IMR-90 (cell line): ENCODE data around the gene GTF2F1. TPM values are rescaled to one million over a fixed set of nuclear protein-coding genes. Genes with fewer than 3 reads are reported as not detected.

Experiments used
- ATAC-seq: fragments of 200-7000 bp; cut with Tn5 transposase; 2 replicates; pipeline ENCODE4 v1.9.1; 2020; ENCODE audit warnings: low read depth, mild to moderate bottlenecking, moderate library complexity
- BruUV-seq: library from RNA; stranded (reverse); fragments of 400-500 nt; replicated peaks from 2 replicates; lab custom pipeline; 2021; lab: Mats Ljungman, UMichigan
- CTCF ChIA-PET: fragments of 300-600 bp; formaldehyde crosslinking; extraction: SDS; loops from one replicate; lab custom pipeline; 2021; ENCODE audit warnings: antibody characterized with exemption; lab: Yijun Ruan, JAX
- POLR2A ChIA-PET: fragments of 300-600 bp; sonication (Branson Sonifier 250); formaldehyde crosslinking; loops from one replicate; lab custom pipeline; 2022; ENCODE audit warnings: antibody characterized with exemption; ENCODE audit not compliant: unreplicated experiment; lab: Charles Lee
- DNase-seq: peaks from one replicate; pipeline ENCODE4 v3.0.0; 2013
- H2AFZ ChIP-seq: replicated peaks from 2 replicates; pipeline ENCODE3; 2013; ENCODE audit warnings: low read length, mild to moderate bottlenecking; ENCODE audit not compliant: poor library complexity
- H2AK5ac ChIP-seq: 2 replicates; pipeline ENCODE4 v1.6.1; 2013; ENCODE audit warnings: low read depth, low read length, inconsistent platforms
- H2AK9ac ChIP-seq: replicated peaks from 2 replicates; pipeline ENCODE3; 2013; ENCODE audit warnings: mild to moderate bottlenecking, low read depth, low read length, moderate library complexity; ENCODE audit not compliant: poor library complexity
- H2BK120ac ChIP-seq: 2 replicates; pipeline ENCODE4 v1.6.1; 2013; ENCODE audit warnings: low read depth, low read length, inconsistent platforms
- H2BK15ac ChIP-seq: 3 replicates; pipeline ENCODE4 v1.6.1; 2013; ENCODE audit warnings: low read depth, low read length, inconsistent platforms
- H2BK20ac ChIP-seq: 2 replicates; pipeline ENCODE4 v1.6.1; 2013; ENCODE audit warnings: low read depth, mild to moderate bottlenecking, inconsistent platforms, low read length, moderate library complexity
- H2BK5ac ChIP-seq: 2 replicates; pipeline ENCODE4 v1.6.1; 2013; ENCODE audit warnings: mild to moderate bottlenecking, low read depth, low read length, inconsistent platforms; ENCODE audit not compliant: poor library complexity, severe bottlenecking
- H3K14ac ChIP-seq: replicated peaks from 2 replicates; pipeline ENCODE4 v1.6.1; 2013; ENCODE audit warnings: low read depth, low read length, inconsistent platforms
- H3K18ac ChIP-seq: 2 replicates; pipeline ENCODE4 v1.6.1; 2013; ENCODE audit warnings: low read depth, low read length, control low read depth
- H3K23ac ChIP-seq: 2 replicates; pipeline ENCODE4 v1.6.1; 2013; ENCODE audit warnings: low read depth, low read length, inconsistent platforms
- H3K27ac ChIP-seq: 2 replicates; pipeline ENCODE4 v1.5.1; 2013; ENCODE audit warnings: mild to moderate bottlenecking, control low read depth, low read length; ENCODE audit not compliant: insufficient read depth
- H3K27me3 ChIP-seq: 2 replicates; pipeline ENCODE4 v1.6.1; 2013; ENCODE audit warnings: low read length; ENCODE audit not compliant: control insufficient read depth, insufficient read depth
- H3K36me3 ChIP-seq: 2 replicates; pipeline ENCODE4 v1.6.1; 2013; ENCODE audit warnings: low read length, mixed read lengths; ENCODE audit not compliant: control insufficient read depth, insufficient read depth
- H3K4ac ChIP-seq: 2 replicates; pipeline ENCODE4 v1.6.1; 2013; ENCODE audit warnings: low read depth, low read length, inconsistent platforms
- H3K4me1 ChIP-seq: 2 replicates; pipeline ENCODE4 v1.6.1; 2013; ENCODE audit warnings: low read length, mixed read lengths; ENCODE audit not compliant: control insufficient read depth, insufficient read depth
- H3K4me2 ChIP-seq: 2 replicates; pipeline ENCODE4 v1.6.1; 2013; ENCODE audit warnings: low read depth, mild to moderate bottlenecking, control low read depth, low read length, moderate library complexity
- H3K4me3 ChIP-seq: 2 replicates; pipeline ENCODE4 v1.5.1; 2013; ENCODE audit warnings: low read depth, mild to moderate bottlenecking, control low read depth, low read length, moderate library complexity; ENCODE audit not compliant: insufficient read depth
- H3K56ac ChIP-seq: 2 replicates; pipeline ENCODE4 v1.6.1; 2013; ENCODE audit warnings: low read length, inconsistent platforms; ENCODE audit not compliant: insufficient read depth; ENCODE audit errors: extremely low read depth
- H3K79me1 ChIP-seq, 2 experiments: 2 replicates each; pipeline ENCODE4 v1.6.1; 2013; ENCODE audit warnings: low read length in 2 of 2, inconsistent platforms in 1 of 2, low read depth in 1 of 2
- H3K9ac ChIP-seq: 2 replicates; pipeline ENCODE4 v1.6.1; 2013; ENCODE audit warnings: low read depth, low read length, control low read depth
- H3K9me1 ChIP-seq: 2 replicates; pipeline ENCODE4 v1.6.1; 2013; ENCODE audit warnings: low read length, inconsistent platforms; ENCODE audit not compliant: insufficient read depth
- H3K9me3 ChIP-seq: 2 replicates; pipeline ENCODE4 v1.6.1; 2013; ENCODE audit warnings: low read length; ENCODE audit not compliant: control insufficient read depth, insufficient read depth
- H4K20me1 ChIP-seq: 2 replicates; pipeline ENCODE4 v1.6.1; 2013; ENCODE audit warnings: low read length, inconsistent platforms; ENCODE audit not compliant: insufficient read depth
- H4K5ac ChIP-seq: 2 replicates; pipeline ENCODE4 v1.6.1; 2013; ENCODE audit warnings: mild to moderate bottlenecking, low read depth, low read length, control low read depth
- H4K8ac ChIP-seq, 2 experiments: 2 replicates each; pipeline ENCODE4 v1.6.1; 2013; ENCODE audit warnings: low read depth in 2 of 2, low read length in 2 of 2, control low read depth in 1 of 2, inconsistent platforms in 1 of 2
- H4K91ac ChIP-seq: 2 replicates; pipeline ENCODE4 v1.6.1; 2013; ENCODE audit warnings: low read depth, low read length, inconsistent platforms; ENCODE audit not compliant: insufficient read depth
- BHLHE40 ChIP-seq: fragments of 150-350 bp; IDR thresholded peaks from 2 replicates; pipeline ENCODE4 v1.6.1; 2016; ENCODE audit warnings: mild to moderate bottlenecking, low read depth, low read length
- CEBPB ChIP-seq: IDR thresholded peaks from 2 replicates; pipeline ENCODE4 v1.6.1; 2012; ENCODE audit warnings: low read depth, low read length, improper control_type of control experiment
- CHD1 ChIP-seq: IDR thresholded peaks from 2 replicates; pipeline ENCODE4 v1.6.1; 2012; ENCODE audit warnings: low read depth, low read length, improper control_type of control experiment
- CTCF ChIP-seq: conservative IDR thresholded peaks from 2 replicates; pipeline ENCODE4 v1.5.1; 2012; ENCODE audit warnings: mild to moderate bottlenecking, low read depth, low read length, improper control_type of control experiment
- ELK1 ChIP-seq: fragments of 150-350 bp; IDR thresholded peaks from 2 replicates; pipeline ENCODE4 v1.6.1; 2016; ENCODE audit warnings: low read depth, mild to moderate bottlenecking, low read length, moderate library complexity, borderline replicate concordance
- FOS ChIP-seq: fragments of 150-350 bp; IDR thresholded peaks from 2 replicates; pipeline ENCODE4 v1.6.1; 2016; ENCODE audit warnings: low read depth, low read length
- MAFK ChIP-seq: IDR thresholded peaks from 2 replicates; pipeline ENCODE4 v1.6.1; 2012; ENCODE audit warnings: low read depth, low read length, improper control_type of control experiment
- MAZ ChIP-seq: IDR thresholded peaks from 2 replicates; pipeline ENCODE4 v1.6.1; 2012; ENCODE audit warnings: low read depth, mild to moderate bottlenecking, low read length, improper control_type of control experiment, moderate library complexity, borderline replicate concordance
- MXI1 ChIP-seq: IDR thresholded peaks from 2 replicates; pipeline ENCODE4 v1.6.1; 2012; ENCODE audit warnings: low read depth, mild to moderate bottlenecking, low read length, moderate library complexity, borderline replicate concordance
- NFE2L2 ChIP-seq: fragments of 150-350 bp; IDR thresholded peaks from 2 replicates; pipeline ENCODE4 v1.6.1; 2016; ENCODE audit warnings: low read depth, mild to moderate bottlenecking, low read length
- POLR2A ChIP-seq: IDR thresholded peaks from 2 replicates; pipeline ENCODE4 v1.6.1; 2012; ENCODE audit warnings: mild to moderate bottlenecking, low read depth, low read length
- RAD21 ChIP-seq: IDR thresholded peaks from 2 replicates; pipeline ENCODE4 v1.6.1; 2012; ENCODE audit warnings: low read length, improper control_type of control experiment
- RCOR1 ChIP-seq: IDR thresholded peaks from 2 replicates; pipeline ENCODE4 v1.6.1; 2012; ENCODE audit warnings: mild to moderate bottlenecking, low read length, improper control_type of control experiment; ENCODE audit not compliant: insufficient replicate concordance
- RFX5 ChIP-seq: IDR thresholded peaks from 2 replicates; pipeline ENCODE4 v1.8.0; 2012; ENCODE audit warnings: low read depth, mild to moderate bottlenecking, low read length, moderate library complexity
- SMC3 ChIP-seq: fragments of 150-350 bp; IDR thresholded peaks from 2 replicates; pipeline ENCODE4 v1.6.1; 2016; ENCODE audit warnings: low read depth, mild to moderate bottlenecking, antibody characterized with exemption, low read length, moderate library complexity
- USF2 ChIP-seq: fragments of 150-350 bp; IDR thresholded peaks from 2 replicates; pipeline ENCODE4 v1.6.1; 2017; ENCODE audit warnings: mild to moderate bottlenecking, antibody characterized with exemption, low read length, low read depth
- WGBS, 2 experiments: methylation state at CpG; one replicate each; pipeline versions ENCODE4 v1.1.5 to v1.1.7; 2013; ENCODE audit warnings: missing lambda C conversion rate in 2 of 2; ENCODE audit not compliant: insufficient read length in 1 of 2; ENCODE audit errors: extremely low coverage in 2 of 2; 5-methylcytosine and 5-hydroxymethylcytosine counted together
- dilution Hi-C: fragments of 300-500 bp; cut with HindIII; formaldehyde crosslinking; loops from one replicate; pipeline ENCODE4 v1.14.3; 2018; ENCODE audit warnings: low sequenced_read_pairs; ENCODE audit not compliant: unreplicated experiment
- in situ Hi-C: fragments of 300-500 bp; cut with MboI; formaldehyde crosslinking; loops from 3 replicates; pipeline ENCODE4 v1.14.3; 2019; ENCODE audit warnings: low sequenced_read_pairs, inconsistent platforms, mixed read lengths
- intact Hi-C: fragments of 100-400 bp; cut with micrococcal nuclease; formaldehyde crosslinking; loops from 2 replicates; pipeline ENCODE4 v1.10.0; 2022
- polyA plus RNA-seq, 3 experiments: library from polyadenylated mRNA; depleted of rRNA; stranded (reverse); fragments of >200 nt; gene quantifications; 2 replicates each; pipeline ENCODE4 v1.2.3, GENCODE V29; 2012; ENCODE audit warnings: low replicate concordance in 1 of 3
- total RNA-seq: library from RNA; depleted of rRNA; stranded (reverse); fragments of >200 nt; gene quantifications from 2 replicates; pipeline ENCODE4 v1.2.3, GENCODE V29; 2012

The GTF2F1 gene
- total and polyA plus RNA-seq, 2 of the 4 experiments (the other 2 are of a cell fraction), result 43.7 to 51.4 TPM

- CTCF ChIA-PET, result no interaction called here
- DNase-seq (no peak), ATAC-seq (no peak)
- no peak for TF ChIP-seq ELK1
- no peak for TF ChIP-seq USF2
- TF ChIP-seq FOS, result no peak
- TF ChIP-seq MAFK, result no peak
- TF ChIP-seq MXI1, result no peak
- TF ChIP-seq BHLHE40, result no peak
- TF ChIP-seq POLR2A, result no peak
- no peak for TF ChIP-seq NFE2L2
- no peak for TF ChIP-seq CTCF
- no peak for TF ChIP-seq CHD1
- TF ChIP-seq RCOR1, result no peak
- no peak for TF ChIP-seq SMC3
- TF ChIP-seq RFX5, result no peak
- TF ChIP-seq CEBPB, result no peak
- TF ChIP-seq MAZ, result no peak
- no peak for TF ChIP-seq RAD21
- Histone ChIP-seq H3K79me1 (peaks cover 16 to 34% of the 10 kb centered on the region in 2 experiments), H3K4me2 (peak overlapping the region; percentile 97), H3K9me1 (no peaks in the 10 kb centered on the region), H3K56ac (peak overlapping the region; percentile 47; the same call in 1 of the 2 replicates), H4K5ac (peak overlapping the region; percentile 78; the same call in 1 of the 2 replicates), H4K91ac (peak overlapping the region; percentile 58), H2BK120ac (peak overlapping the region; percentile 57), H4K8ac (peak overlapping the region; percentile 68 to 79), H3K14ac (peak overlapping the region; percentile 87), H3K27ac (peak overlapping the region; percentile 77), H3K18ac (no peak overlapping the region), H3K9me3 (no peaks in the 10 kb centered on the region), H2BK15ac (no peak overlapping the region), H2AK5ac (peak overlapping the region; percentile 95), H3K4me1 (peaks cover 5% of the 10 kb centered on the region), H3K36me3 (peaks cover 23% of the 10 kb centered on the region), H4K20me1 (no peaks in the 10 kb centered on the region), H3K4ac (peak overlapping the region; percentile 81), H2BK20ac (no peak overlapping the region), H2AFZ (peak overlapping the region; percentile 99), H3K9ac (peak overlapping the region; percentile 88), H2AK9ac (peak overlapping the region; percentile 98), H2BK5ac (peak overlapping the region; percentile 75), H3K4me3 (peak overlapping the region; percentile 73), H3K23ac (peak overlapping the region; percentile 96), H3K27me3 (no peaks in the 10 kb centered on the region)
- no TSS peak for BruUV-seq
- dilution Hi-C loops (no loop called here), in situ Hi-C loops (no loop called here), intact Hi-C loops (no loop called here)
- POLR2A ChIA-PET, result interaction anchor here (0.6 to 2.2 kb wide), 2 partner anchors 10 to 25 kb away, joined by 7 to 8 read pairs; partner anchors contain the start of gene ALKBH7
- 16% methylated on average over 5 of the region's 11 CpGs; no CpG with 5 or more reads in 1 of the 2 experiments for WGBS, 2 experiments
Measured at GRCh38 chr19:6362351-6362801, 30.6 kb downstream of the GTF2F1 start.
